GM23248 (cell line): ENCODE data around the gene PXT1.

Experiments used
- EZH2 ChIP-seq: fragments of 200-600 bp; sonication (generic); IDR thresholded peaks from 2 replicates; pipeline ENCODE4 v1.6.1; 2018; ENCODE audit warnings: antibody characterized with exemption, mild to moderate bottlenecking; ENCODE audit not compliant: insufficient read depth, poor library complexity, severe bottlenecking
- EZH2phosphoT487 ChIP-seq: fragments of 200-600 bp; sonication (generic); IDR thresholded peaks from 2 replicates; pipeline ENCODE4 v1.6.1; 2018; ENCODE audit warnings: antibody characterized with exemption, moderate library complexity, mild to moderate bottlenecking, low read depth; ENCODE audit not compliant: insufficient read depth

GRCh38 chr6:36368421-36368820 is 74.2 kb downstream of the PXT1 start:
- no peak for TF ChIP-seq EZH2
- no peak for TF ChIP-seq EZH2phosphoT487
